Activated CD8-positive, alpha-beta memory T cell treated with anti-CD3 and anti-CD28 coated beads, Interleukin-2, amount 50 U/mL, for 4 hours (primary cell): ENCODE data around the gene PRSS53.

Experiments
- DNase-seq: peaks from one replicate; pipeline ENCODE4 v3.0.0-alpha.2; 2020

The PRSS53 gene

GRCh38 chr16:31077024-31077423 lies 11.7 kb downstream of the PRSS53 start:
- DNase-seq, result no peak

GRCh38 chr16:31076319-31076718 lies 12.4 kb downstream of the PRSS53 start:
- no peak for DNase-seq

GRCh38 chr16:31074814-31075183 lies 13.9 kb downstream of the PRSS53 start:
- no peak for DNase-seq

- peak; percentile 97 for DNase-seq
Measured at GRCh38 chr16:31073970-31074813, 14.6 kb downstream of the PRSS53 start, which contains the start of the genes ZNF646 and ZNF668. Gene ZNF646, plus strand, starts transcription at chr16:31074422. Its CDS starts 1,903 bp downstream, at chr16:31076325. Gene ZNF668, minus strand, starts transcription at chr16:31074240. Its CDS starts 9,781 bp downstream, at chr16:31064459.

GRCh38 chr16:31073142-31073969 lies 15.4 kb downstream of the PRSS53 start:
- DNase-seq, result peak; percentile 84

- DNase-seq, result no peak
Measured at GRCh38 chr16:31072540-31073141, 16.1 kb downstream of the PRSS53 start.

- no peak for DNase-seq
Measured at GRCh38 chr16:31071861-31072260, 16.9 kb downstream of the PRSS53 start.

- DNase-seq, result no peak
Measured at GRCh38 chr16:31067342-31067741, 21.4 kb downstream of the PRSS53 start.

GRCh38 chr16:31064882-31065461 lies 23.8 kb downstream of the PRSS53 start:
- DNase-seq, result no peak

- no peak for DNase-seq
Measured at GRCh38 chr16:31063843-31064611, 24.7 kb downstream of the PRSS53 start.

- no peak for DNase-seq
Measured at GRCh38 chr16:31063495-31063842, 25.3 kb downstream of the PRSS53 start.

- DNase-seq, result no peak
Measured at GRCh38 chr16:31061813-31062440, 26.8 kb downstream of the PRSS53 start.

- no peak for DNase-seq
Measured at GRCh38 chr16:31061126-31061812, 27.5 kb downstream of the PRSS53 start.

- DNase-seq, result no peak
Measured at GRCh38 chr16:31055613-31056012, 33.1 kb downstream of the PRSS53 start.

- no peak for DNase-seq
Measured at GRCh38 chr16:31052114-31052513, 36.6 kb downstream of the PRSS53 start.

- no peak for DNase-seq
Measured at GRCh38 chr16:31050280-31051030, 38.3 kb downstream of the PRSS53 start.

- no peak for DNase-seq
Measured at GRCh38 chr16:31043898-31044481, 44.8 kb downstream of the PRSS53 start.

GRCh38 chr16:31043352-31043751 lies 45.4 kb downstream of the PRSS53 start:
- no peak for DNase-seq

- DNase-seq, result no peak
Measured at GRCh38 chr16:31042866-31043265, 45.9 kb downstream of the PRSS53 start.

GRCh38 chr16:31038993-31039392 lies 49.8 kb downstream of the PRSS53 start:
- no peak for DNase-seq
